IMR-90 (cell line): Measurements from ENCODE around the gene OR6S1. TPM values are rescaled to one million over a fixed set of nuclear protein-coding genes. Genes with fewer than 3 reads are reported as not detected.
"Not testable (repeated sequence)": the region's sequence is repeated elsewhere in the genome, so short reads cannot be mapped to it uniquely, and the experiment has no call there.

Experiments
- ATAC-seq: fragments of 200-7000 bp; cut with Tn5 transposase; 2 replicates; pipeline ENCODE4 v1.9.1; 2020; ENCODE audit warnings: low read depth, mild to moderate bottlenecking, moderate library complexity
- BruUV-seq: library from RNA; stranded (reverse); fragments of 400-500 nt; replicated peaks from 2 replicates; lab custom pipeline; 2021; lab: Mats Ljungman, UMichigan
- CTCF ChIA-PET: fragments of 300-600 bp; formaldehyde crosslinking; extraction: SDS; loops from one replicate; lab custom pipeline; 2021; ENCODE audit warnings: antibody characterized with exemption; lab: Yijun Ruan, JAX
- POLR2A ChIA-PET: fragments of 300-600 bp; sonication (Branson Sonifier 250); formaldehyde crosslinking; loops from one replicate; lab custom pipeline; 2022; ENCODE audit warnings: antibody characterized with exemption; ENCODE audit not compliant: unreplicated experiment; lab: Charles Lee
- DNase-seq: peaks from one replicate; pipeline ENCODE4 v3.0.0; 2013
- H2AFZ ChIP-seq: replicated peaks from 2 replicates; pipeline ENCODE3; 2013; ENCODE audit warnings: low read length, mild to moderate bottlenecking; ENCODE audit not compliant: poor library complexity
- H2AK5ac ChIP-seq: 2 replicates; pipeline ENCODE4 v1.6.1; 2013; ENCODE audit warnings: low read depth, low read length, inconsistent platforms
- H2AK9ac ChIP-seq: replicated peaks from 2 replicates; pipeline ENCODE3; 2013; ENCODE audit warnings: mild to moderate bottlenecking, low read depth, low read length, moderate library complexity; ENCODE audit not compliant: poor library complexity
- H2BK120ac ChIP-seq: 2 replicates; pipeline ENCODE4 v1.6.1; 2013; ENCODE audit warnings: low read depth, low read length, inconsistent platforms
- H2BK15ac ChIP-seq: 3 replicates; pipeline ENCODE4 v1.6.1; 2013; ENCODE audit warnings: low read depth, low read length, inconsistent platforms
- H2BK20ac ChIP-seq: 2 replicates; pipeline ENCODE4 v1.6.1; 2013; ENCODE audit warnings: low read depth, mild to moderate bottlenecking, inconsistent platforms, low read length, moderate library complexity
- H2BK5ac ChIP-seq: 2 replicates; pipeline ENCODE4 v1.6.1; 2013; ENCODE audit warnings: mild to moderate bottlenecking, low read depth, low read length, inconsistent platforms; ENCODE audit not compliant: poor library complexity, severe bottlenecking
- H3K14ac ChIP-seq: replicated peaks from 2 replicates; pipeline ENCODE4 v1.6.1; 2013; ENCODE audit warnings: low read depth, low read length, inconsistent platforms
- H3K18ac ChIP-seq: 2 replicates; pipeline ENCODE4 v1.6.1; 2013; ENCODE audit warnings: low read depth, low read length, control low read depth
- H3K23ac ChIP-seq: 2 replicates; pipeline ENCODE4 v1.6.1; 2013; ENCODE audit warnings: low read depth, low read length, inconsistent platforms
- H3K27ac ChIP-seq: 2 replicates; pipeline ENCODE4 v1.5.1; 2013; ENCODE audit warnings: mild to moderate bottlenecking, control low read depth, low read length; ENCODE audit not compliant: insufficient read depth
- H3K27me3 ChIP-seq: 2 replicates; pipeline ENCODE4 v1.6.1; 2013; ENCODE audit warnings: low read length; ENCODE audit not compliant: control insufficient read depth, insufficient read depth
- H3K36me3 ChIP-seq: 2 replicates; pipeline ENCODE4 v1.6.1; 2013; ENCODE audit warnings: low read length, mixed read lengths; ENCODE audit not compliant: control insufficient read depth, insufficient read depth
- H3K4ac ChIP-seq: 2 replicates; pipeline ENCODE4 v1.6.1; 2013; ENCODE audit warnings: low read depth, low read length, inconsistent platforms
- H3K4me1 ChIP-seq: 2 replicates; pipeline ENCODE4 v1.6.1; 2013; ENCODE audit warnings: low read length, mixed read lengths; ENCODE audit not compliant: control insufficient read depth, insufficient read depth
- H3K4me2 ChIP-seq: 2 replicates; pipeline ENCODE4 v1.6.1; 2013; ENCODE audit warnings: low read depth, mild to moderate bottlenecking, control low read depth, low read length, moderate library complexity
- H3K4me3 ChIP-seq: 2 replicates; pipeline ENCODE4 v1.5.1; 2013; ENCODE audit warnings: low read depth, mild to moderate bottlenecking, control low read depth, low read length, moderate library complexity; ENCODE audit not compliant: insufficient read depth
- H3K56ac ChIP-seq: 2 replicates; pipeline ENCODE4 v1.6.1; 2013; ENCODE audit warnings: low read length, inconsistent platforms; ENCODE audit not compliant: insufficient read depth; ENCODE audit errors: extremely low read depth
- H3K79me1 ChIP-seq, 2 experiments: 2 replicates each; pipeline ENCODE4 v1.6.1; 2013; ENCODE audit warnings: low read length in 2 of 2, inconsistent platforms in 1 of 2, low read depth in 1 of 2
- H3K9ac ChIP-seq: 2 replicates; pipeline ENCODE4 v1.6.1; 2013; ENCODE audit warnings: low read depth, low read length, control low read depth
- H3K9me1 ChIP-seq: 2 replicates; pipeline ENCODE4 v1.6.1; 2013; ENCODE audit warnings: low read length, inconsistent platforms; ENCODE audit not compliant: insufficient read depth
- H3K9me3 ChIP-seq: 2 replicates; pipeline ENCODE4 v1.6.1; 2013; ENCODE audit warnings: low read length; ENCODE audit not compliant: control insufficient read depth, insufficient read depth
- H4K20me1 ChIP-seq: 2 replicates; pipeline ENCODE4 v1.6.1; 2013; ENCODE audit warnings: low read length, inconsistent platforms; ENCODE audit not compliant: insufficient read depth
- H4K5ac ChIP-seq: 2 replicates; pipeline ENCODE4 v1.6.1; 2013; ENCODE audit warnings: mild to moderate bottlenecking, low read depth, low read length, control low read depth
- H4K8ac ChIP-seq, 2 experiments: 2 replicates each; pipeline ENCODE4 v1.6.1; 2013; ENCODE audit warnings: low read depth in 2 of 2, low read length in 2 of 2, control low read depth in 1 of 2, inconsistent platforms in 1 of 2
- H4K91ac ChIP-seq: 2 replicates; pipeline ENCODE4 v1.6.1; 2013; ENCODE audit warnings: low read depth, low read length, inconsistent platforms; ENCODE audit not compliant: insufficient read depth
- WGBS, 2 experiments: methylation state at CpG; one replicate each; pipeline versions ENCODE4 v1.1.5 to v1.1.7; 2013; ENCODE audit warnings: missing lambda C conversion rate in 2 of 2; ENCODE audit not compliant: insufficient read length in 1 of 2; ENCODE audit errors: extremely low coverage in 2 of 2; 5-methylcytosine and 5-hydroxymethylcytosine counted together
- dilution Hi-C: fragments of 300-500 bp; cut with HindIII; formaldehyde crosslinking; loops from one replicate; pipeline ENCODE4 v1.14.3; 2018; ENCODE audit warnings: low sequenced_read_pairs; ENCODE audit not compliant: unreplicated experiment
- in situ Hi-C: fragments of 300-500 bp; cut with MboI; formaldehyde crosslinking; loops from 3 replicates; pipeline ENCODE4 v1.14.3; 2019; ENCODE audit warnings: low sequenced_read_pairs, inconsistent platforms, mixed read lengths
- intact Hi-C: fragments of 100-400 bp; cut with micrococcal nuclease; formaldehyde crosslinking; loops from 2 replicates; pipeline ENCODE4 v1.10.0; 2022
- polyA plus RNA-seq, 3 experiments: library from polyadenylated mRNA; depleted of rRNA; stranded (reverse); fragments of >200 nt; gene quantifications; 2 replicates each; pipeline ENCODE4 v1.2.3, GENCODE V29; 2012; ENCODE audit warnings: low replicate concordance in 1 of 3
- total RNA-seq: library from RNA; depleted of rRNA; stranded (reverse); fragments of >200 nt; gene quantifications from 2 replicates; pipeline ENCODE4 v1.2.3, GENCODE V29; 2012

The OR6S1 gene
- total and polyA plus RNA-seq, 2 of the 4 experiments (the other 2 are of a cell fraction) = not detected

- H2AK5ac ChIP-seq, H3K9ac ChIP-seq, H2BK20ac ChIP-seq, H3K14ac ChIP-seq, intact Hi-C loops, BruUV-seq, H3K23ac ChIP-seq, ATAC-seq, H3K27ac ChIP-seq, H4K91ac ChIP-seq, H3K4ac ChIP-seq, DNase-seq, H3K56ac ChIP-seq, H4K5ac ChIP-seq, H3K79me1 ChIP-seq, H2BK120ac ChIP-seq, H2AK9ac ChIP-seq, H3K4me3 ChIP-seq, POLR2A ChIA-PET, H3K36me3 ChIP-seq, H3K18ac ChIP-seq, H4K8ac ChIP-seq, CTCF ChIA-PET, H4K20me1 ChIP-seq, H2BK15ac ChIP-seq, H2AFZ ChIP-seq, H3K4me2 ChIP-seq, H3K9me3 ChIP-seq, H3K27me3 ChIP-seq, H2BK5ac ChIP-seq, dilution Hi-C loops, H3K9me1 ChIP-seq, H3K4me1 ChIP-seq, in situ Hi-C loops: not testable (repeated sequence)
- WGBS, 2 experiments = no CpG with 5 or more reads among the region's 3 CpGs
Measured at GRCh38 chr14:20595726-20596125, 45.8 kb downstream of the OR6S1 start.
